Suprapubic skin (tissue), 4 donors: Measurements from ENCODE around the gene FABP1.

Experiments used
- EP300 ChIP-seq: sonication (generic); formaldehyde crosslinking; IDR thresholded peaks from one replicate; pipeline ENCODE4 v1.6.1; 2017; ENCODE audit warnings: antibody characterized with exemption
- POLR2A ChIP-seq, 2 donors: fragments of 450-650 bp; IDR thresholded peaks; one replicate each; pipeline ENCODE4 v1.6.1; 2017; ENCODE audit warnings: antibody characterized with exemption in 2 of 2, mild to moderate bottlenecking in 2 of 2, moderate library complexity in 2 of 2
- POLR2AphosphoS5 ChIP-seq, 3 donors: sonication (generic); formaldehyde crosslinking; IDR thresholded peaks; one replicate each; pipeline ENCODE4 v1.6.1; 2017; ENCODE audit warnings: antibody characterized with exemption in 3 of 3
- TF ChIP-seq, protein P1 (sequence below), 2 donors: fragments of 200-600 bp in 1 of 2; fragments of 450-650 bp in 1 of 2; sonication (generic) in 1 of 2; IDR thresholded peaks; one replicate each; pipeline ENCODE4 v1.5.1; 2016 to 2019; ENCODE audit warnings: antibody characterized with exemption in 2 of 2, mild to moderate bottlenecking in 1 of 2, moderate library complexity in 1 of 2

DNA sequence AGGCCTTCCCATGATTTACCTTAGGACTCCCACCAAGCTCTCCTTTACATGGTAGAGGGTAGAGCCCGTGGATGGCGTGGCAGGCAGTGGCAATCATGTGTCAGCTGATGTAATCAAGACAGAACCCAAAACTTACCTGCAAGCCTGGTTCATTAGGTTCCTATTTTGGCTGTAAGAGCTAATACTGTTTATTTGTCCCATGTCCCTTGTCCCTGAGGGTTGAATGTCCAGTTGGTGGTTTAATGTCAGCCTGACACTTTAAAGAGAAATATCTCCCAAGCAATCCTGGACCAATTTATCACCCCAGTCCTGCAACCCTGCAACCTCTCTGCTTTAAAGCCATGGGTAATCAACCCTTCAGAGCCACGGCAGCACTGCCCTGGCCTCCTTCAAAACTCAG is 6.0 kb upstream of the FABP1 start:
- TF ChIP-seq, protein P1, sequence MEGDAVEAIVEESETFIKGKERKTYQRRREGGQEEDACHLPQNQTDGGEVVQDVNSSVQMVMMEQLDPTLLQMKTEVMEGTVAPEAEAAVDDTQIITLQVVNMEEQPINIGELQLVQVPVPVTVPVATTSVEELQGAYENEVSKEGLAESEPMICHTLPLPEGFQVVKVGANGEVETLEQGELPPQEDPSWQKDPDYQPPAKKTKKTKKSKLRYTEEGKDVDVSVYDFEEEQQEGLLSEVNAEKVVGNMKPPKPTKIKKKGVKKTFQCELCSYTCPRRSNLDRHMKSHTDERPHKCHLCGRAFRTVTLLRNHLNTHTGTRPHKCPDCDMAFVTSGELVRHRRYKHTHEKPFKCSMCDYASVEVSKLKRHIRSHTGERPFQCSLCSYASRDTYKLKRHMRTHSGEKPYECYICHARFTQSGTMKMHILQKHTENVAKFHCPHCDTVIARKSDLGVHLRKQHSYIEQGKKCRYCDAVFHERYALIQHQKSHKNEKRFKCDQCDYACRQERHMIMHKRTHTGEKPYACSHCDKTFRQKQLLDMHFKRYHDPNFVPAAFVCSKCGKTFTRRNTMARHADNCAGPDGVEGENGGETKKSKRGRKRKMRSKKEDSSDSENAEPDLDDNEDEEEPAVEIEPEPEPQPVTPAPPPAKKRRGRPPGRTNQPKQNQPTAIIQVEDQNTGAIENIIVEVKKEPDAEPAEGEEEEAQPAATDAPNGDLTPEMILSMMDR (IDR thresholded peaks at IDR 0.05): no peak
- TF ChIP-seq POLR2A (IDR thresholded peaks at IDR 0.05) (no peak), EP300 (no peak), POLR2AphosphoS5 (IDR thresholded peaks at IDR 0.05) (no peak)
